Stimulated activated naive CD8-positive, alpha-beta T cell treated with anti-CD3 and anti-CD28 coated beads, Interleukin-15, Interleukin-2, amounts not matched to agents 100 ng/mL and 50 ng/mL, for 24 hours (primary cell): Measurements from ENCODE around the gene LAMA2.
"Not testable (repeated sequence)": the region's sequence is repeated elsewhere in the genome, so short reads cannot be mapped to it uniquely, and the experiment has no call there.

Experiments used
- H3K27ac Mint-ChIP-seq: one replicate; pipeline ENCODE4 v1.8.0; 2021; ENCODE audit warnings: mild to moderate bottlenecking, mixed read lengths
- H3K27me3 Mint-ChIP-seq: one replicate; pipeline ENCODE4 v1.8.0; 2021; ENCODE audit warnings: mixed read lengths
- H3K36me3 Mint-ChIP-seq: one replicate; pipeline ENCODE4 v1.8.0; 2021; ENCODE audit warnings: low read depth, mixed read lengths
- H3K4me1 Mint-ChIP-seq: one replicate; pipeline ENCODE4 v1.8.0; 2021; ENCODE audit warnings: low read depth, mixed read lengths
- H3K4me3 Mint-ChIP-seq: one replicate; pipeline ENCODE4 v1.8.0; 2021; ENCODE audit warnings: mild to moderate bottlenecking, mixed read lengths
- H3K9me3 Mint-ChIP-seq: one replicate; pipeline ENCODE4 v1.8.0; 2021; ENCODE audit warnings: mixed read lengths

Gene LAMA2

DNA sequence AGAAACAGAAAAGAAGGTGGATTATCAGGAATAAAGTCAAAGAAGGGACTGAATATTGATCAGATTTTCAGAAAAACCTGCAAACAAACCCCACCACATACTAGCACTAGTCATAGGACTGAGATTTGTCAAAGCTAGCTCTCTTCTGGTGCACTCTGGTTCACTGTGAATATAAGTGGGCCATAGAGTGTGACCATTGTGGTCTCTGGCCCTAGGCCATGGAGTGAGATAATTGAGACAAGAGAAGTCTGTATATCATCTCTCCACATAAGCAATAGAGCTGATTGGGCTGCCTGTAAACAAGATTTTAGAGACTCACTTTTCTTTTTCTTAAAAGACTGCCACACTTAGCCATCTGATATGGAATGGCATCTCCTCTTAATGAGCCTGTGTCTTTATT is 247.2 kb downstream of the LAMA2 start:
- Mint-ChIP-seq H3K27me3 (peaks cover 4% of the 10 kb centered on the region), H3K36me3 (no peaks in the 10 kb centered on the region), H3K9me3 (no peaks in the 10 kb centered on the region), H3K4me1 (no peaks in the 10 kb centered on the region), H3K27ac (no peak overlapping the region), H3K4me3 (no peak overlapping the region)

DNA sequence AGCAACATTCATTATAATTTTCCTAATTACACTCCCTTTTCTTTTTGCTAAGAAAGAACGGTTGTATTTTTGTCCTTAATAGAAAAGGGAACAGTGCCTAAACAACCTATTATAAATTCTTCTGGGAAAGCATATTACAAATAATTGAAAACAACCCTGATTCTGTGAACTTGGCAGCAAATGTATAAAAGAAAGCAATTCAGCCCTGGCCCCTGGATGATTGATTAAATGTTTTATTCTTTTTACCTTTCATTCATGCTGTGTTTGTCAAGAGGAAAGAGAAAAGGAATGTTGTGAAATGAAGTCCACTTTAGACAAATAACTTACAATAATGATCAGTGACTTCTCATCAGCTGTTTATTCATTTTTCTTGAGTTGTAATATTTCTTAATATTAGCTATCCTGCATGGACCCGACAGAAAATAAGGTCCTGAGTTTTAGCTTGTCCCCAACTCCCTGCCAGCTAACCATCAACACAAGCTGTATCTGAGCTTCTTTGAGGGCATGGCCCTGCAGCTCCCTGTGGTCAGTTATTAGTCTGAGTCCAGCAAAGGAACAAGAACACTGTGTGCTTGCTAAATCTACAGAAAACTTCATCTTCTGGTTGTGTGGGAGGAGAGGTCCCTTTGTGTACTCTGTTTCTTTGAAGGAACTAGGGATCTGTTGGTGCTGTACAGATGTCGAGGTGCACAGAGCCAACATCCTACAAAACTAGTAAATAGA is 248.2 kb downstream of the LAMA2 start:
- H3K9me3 Mint-ChIP-seq, result no peaks in the 10 kb centered on the region
- H3K4me1 Mint-ChIP-seq, result no peaks in the 10 kb centered on the region

DNA sequence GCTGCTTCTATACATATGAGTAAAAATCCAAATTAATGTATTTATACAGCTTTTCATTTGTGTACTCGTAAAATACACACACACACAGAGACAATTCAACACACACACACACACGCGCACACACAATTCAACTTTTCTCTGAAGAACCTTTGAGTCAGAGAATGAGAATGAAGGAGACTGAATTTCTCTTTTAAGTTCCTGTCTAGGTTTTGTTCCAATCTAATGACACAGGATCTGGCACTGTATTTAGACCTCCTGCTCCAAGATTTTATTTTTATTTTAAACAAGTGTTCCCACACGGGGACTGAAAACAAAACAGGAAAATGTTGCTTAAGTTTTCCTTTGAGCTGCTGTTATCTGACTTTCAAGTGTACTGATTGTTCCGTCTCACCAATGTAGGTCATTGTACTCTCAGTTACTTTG is 250.8 kb downstream of the LAMA2 start:
- Mint-ChIP-seq H3K36me3 (no peaks in the 10 kb centered on the region), H3K4me3 (no peak overlapping the region), H3K27ac (no peak overlapping the region), H3K9me3 (no peaks in the 10 kb centered on the region), H3K4me1 (no peaks in the 10 kb centered on the region), H3K27me3 (peaks cover 10% of the 10 kb centered on the region)

More for the DNA sequence above, 248.2 kb downstream of the LAMA2 start:
- no peak overlapping the region for H3K4me3 Mint-ChIP-seq
- H3K36me3 Mint-ChIP-seq, result no peaks in the 10 kb centered on the region
- H3K27ac Mint-ChIP-seq, result no peak overlapping the region
- peaks cover 4% of the 10 kb centered on the region for H3K27me3 Mint-ChIP-seq

DNA sequence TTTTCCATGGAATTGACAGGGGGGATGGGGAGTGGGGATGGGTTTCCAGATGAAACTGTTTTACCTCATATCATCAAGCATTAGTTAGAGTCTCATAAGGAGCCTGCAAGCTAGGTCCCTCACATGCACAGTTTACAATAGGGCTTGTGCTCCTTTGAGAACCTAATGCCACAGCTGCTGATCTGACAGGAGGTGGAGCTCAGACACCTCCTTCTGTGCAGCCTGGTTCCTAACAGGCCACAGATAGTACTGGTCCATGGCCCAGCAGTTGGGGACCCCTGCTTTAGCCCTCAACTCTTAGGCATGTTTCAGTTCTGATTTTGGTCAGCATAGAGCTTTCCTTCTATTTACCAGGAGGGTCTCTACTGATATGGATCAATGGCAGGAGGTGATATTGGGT is 251.6 kb downstream of the LAMA2 start:
- Mint-ChIP-seq H3K9me3 (no peaks in the 10 kb centered on the region), H3K27ac (no peak overlapping the region), H3K36me3 (no peaks in the 10 kb centered on the region), H3K4me1 (no peaks in the 10 kb centered on the region), H3K4me3 (no peak overlapping the region), H3K27me3 (peaks cover 12% of the 10 kb centered on the region)

DNA sequence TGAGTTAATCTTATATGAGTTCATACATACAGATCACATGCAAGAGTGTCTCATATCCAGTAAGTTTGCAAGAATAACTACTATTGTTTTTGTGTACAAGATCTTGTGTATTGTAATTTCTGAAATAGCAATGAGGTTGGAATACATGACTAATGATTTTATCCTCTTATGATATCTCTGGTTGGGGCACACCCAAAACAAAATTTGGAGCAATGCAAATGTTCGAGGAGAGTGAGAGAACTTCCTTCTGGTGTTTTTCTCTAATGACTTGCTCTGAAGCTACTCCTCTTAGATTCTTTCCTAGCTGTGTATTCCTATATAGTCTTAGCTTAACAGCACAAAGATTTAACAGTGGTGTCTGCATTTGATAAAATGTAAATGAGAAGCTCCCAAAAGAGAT is 252.5 kb downstream of the LAMA2 start:
- no peaks in the 10 kb centered on the region for H3K36me3 Mint-ChIP-seq
- H3K27ac Mint-ChIP-seq, result no peak overlapping the region
- no peaks in the 10 kb centered on the region for H3K9me3 Mint-ChIP-seq
- H3K4me1 Mint-ChIP-seq, result no peaks in the 10 kb centered on the region
- no peak overlapping the region for H3K4me3 Mint-ChIP-seq
- H3K27me3 Mint-ChIP-seq, result peaks cover 15% of the 10 kb centered on the region

- no peak overlapping the region for H3K27ac Mint-ChIP-seq
- no peaks in the 10 kb centered on the region for H3K4me1 Mint-ChIP-seq
- no peaks in the 10 kb centered on the region for H3K36me3 Mint-ChIP-seq
- H3K27me3 Mint-ChIP-seq, result peaks cover 13% of the 10 kb centered on the region
- H3K4me3 Mint-ChIP-seq, result no peak overlapping the region
- no peaks in the 10 kb centered on the region for H3K9me3 Mint-ChIP-seq
Observed at GRCh38 chr6:129136751-129137150, 253.8 kb downstream of the LAMA2 start.

DNA sequence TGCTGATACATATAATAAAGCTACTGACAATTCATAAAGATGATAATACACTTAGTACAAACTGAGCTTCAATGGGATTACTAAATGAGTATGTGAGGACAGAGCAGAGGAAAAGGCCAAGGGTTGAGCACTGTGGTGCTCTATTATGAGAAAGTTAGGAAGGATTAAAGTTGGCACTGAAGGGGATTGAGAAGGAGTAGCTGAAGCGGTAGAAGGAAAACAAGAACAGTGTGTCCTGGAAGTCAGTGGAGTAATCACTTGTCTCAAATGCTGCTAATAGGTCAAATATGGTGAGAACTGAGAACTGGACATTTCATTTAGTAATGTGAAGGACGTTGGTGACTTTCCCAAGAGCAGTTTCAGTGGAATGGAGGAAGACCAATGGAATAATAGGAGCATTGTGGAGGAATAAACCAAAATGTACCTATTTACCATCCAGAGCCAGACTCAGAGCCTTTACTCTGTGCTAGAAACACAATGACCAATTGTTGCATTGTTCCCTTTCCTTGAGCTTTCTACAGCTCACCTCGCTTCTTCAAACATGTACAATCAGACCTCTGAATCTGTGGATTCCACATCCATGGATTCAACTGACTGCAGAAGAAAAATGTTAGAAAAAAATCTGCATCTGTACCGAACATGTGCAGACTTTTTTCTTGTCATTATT is 255.9 kb downstream of the LAMA2 start:
- Mint-ChIP-seq H3K4me1 (no peaks in the 10 kb centered on the region), H3K4me3 (no peak overlapping the region), H3K9me3 (no peaks in the 10 kb centered on the region), H3K36me3 (no peaks in the 10 kb centered on the region), H3K27me3 (peaks cover 16% of the 10 kb centered on the region), H3K27ac (no peak overlapping the region)

- H3K9me3 Mint-ChIP-seq, result no peaks in the 10 kb centered on the region
- peaks cover 22% of the 10 kb centered on the region for H3K27me3 Mint-ChIP-seq
- no peak overlapping the region for H3K4me3 Mint-ChIP-seq
- H3K27ac Mint-ChIP-seq, result no peak overlapping the region
- H3K36me3 Mint-ChIP-seq, result no peaks in the 10 kb centered on the region
- no peaks in the 10 kb centered on the region for H3K4me1 Mint-ChIP-seq
Observed at GRCh38 chr6:129140526-129140925, 257.6 kb downstream of the LAMA2 start.

GRCh38 chr6:129141499-129141898 is 258.6 kb downstream of the LAMA2 start:
- H3K4me1 Mint-ChIP-seq, result no peaks in the 10 kb centered on the region
- no peaks in the 10 kb centered on the region for H3K36me3 Mint-ChIP-seq
- H3K4me3 Mint-ChIP-seq, result no peak overlapping the region
- no peaks in the 10 kb centered on the region for H3K9me3 Mint-ChIP-seq
- H3K27me3 Mint-ChIP-seq, result peaks cover 22% of the 10 kb centered on the region
- no peak overlapping the region for H3K27ac Mint-ChIP-seq

- no peaks in the 10 kb centered on the region for H3K4me1 Mint-ChIP-seq
- peaks cover 20% of the 10 kb centered on the region for H3K27me3 Mint-ChIP-seq
- H3K4me3 Mint-ChIP-seq, result no peak overlapping the region
- no peaks in the 10 kb centered on the region for H3K36me3 Mint-ChIP-seq
- H3K27ac Mint-ChIP-seq, result no peak overlapping the region
- H3K9me3 Mint-ChIP-seq, result no peaks in the 10 kb centered on the region
Observed at GRCh38 chr6:129146902-129147301, 264.0 kb downstream of the LAMA2 start.

DNA sequence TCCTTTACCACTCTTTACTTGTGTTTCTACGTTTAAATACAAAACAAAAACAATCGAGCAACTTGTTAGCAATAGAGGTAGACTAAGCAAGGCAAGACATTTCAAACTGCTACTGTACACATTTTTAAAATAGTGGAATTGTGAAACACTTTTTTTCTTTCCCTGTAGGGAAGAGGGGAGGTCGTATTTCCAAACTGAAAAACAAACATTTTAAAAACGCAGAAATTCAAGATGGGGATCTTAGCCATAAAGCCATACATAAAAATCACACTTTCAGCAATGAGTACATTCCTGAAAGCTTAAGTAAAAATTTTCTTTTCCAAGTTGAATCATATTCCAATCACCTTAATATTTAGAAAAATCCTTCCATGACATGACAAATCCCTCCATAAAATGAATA is 267.6 kb downstream of the LAMA2 start:
- Mint-ChIP-seq H3K9me3 (no peaks in the 10 kb centered on the region), H3K36me3 (no peaks in the 10 kb centered on the region), H3K27me3 (peaks cover 9% of the 10 kb centered on the region), H3K4me1 (no peaks in the 10 kb centered on the region), H3K27ac (no peak overlapping the region), H3K4me3 (no peak overlapping the region)

GRCh38 chr6:129153257-129153656 is 270.3 kb downstream of the LAMA2 start:
- Mint-ChIP-seq H3K9me3 (no peaks in the 10 kb centered on the region), H3K27ac (no peak overlapping the region), H3K4me3 (no peak overlapping the region), H3K4me1 (no peaks in the 10 kb centered on the region), H3K27me3 (peaks cover 6% of the 10 kb centered on the region), H3K36me3 (no peaks in the 10 kb centered on the region)

GRCh38 chr6:129159242-129159641 is 276.3 kb downstream of the LAMA2 start:
- not testable (repeated sequence) for H3K36me3 Mint-ChIP-seq, H3K4me1 Mint-ChIP-seq, H3K4me3 Mint-ChIP-seq, H3K27ac Mint-ChIP-seq, H3K27me3 Mint-ChIP-seq, H3K9me3 Mint-ChIP-seq

GRCh38 chr6:129162605-129163004 is 279.7 kb downstream of the LAMA2 start:
- H3K27me3 Mint-ChIP-seq, result no peaks in the 10 kb centered on the region
- H3K36me3 Mint-ChIP-seq, result no peaks in the 10 kb centered on the region
- H3K4me1 Mint-ChIP-seq, result no peaks in the 10 kb centered on the region
- H3K4me3 Mint-ChIP-seq, result no peak overlapping the region
- H3K9me3 Mint-ChIP-seq, result peaks cover 5% of the 10 kb centered on the region
- no peak overlapping the region for H3K27ac Mint-ChIP-seq

DNA sequence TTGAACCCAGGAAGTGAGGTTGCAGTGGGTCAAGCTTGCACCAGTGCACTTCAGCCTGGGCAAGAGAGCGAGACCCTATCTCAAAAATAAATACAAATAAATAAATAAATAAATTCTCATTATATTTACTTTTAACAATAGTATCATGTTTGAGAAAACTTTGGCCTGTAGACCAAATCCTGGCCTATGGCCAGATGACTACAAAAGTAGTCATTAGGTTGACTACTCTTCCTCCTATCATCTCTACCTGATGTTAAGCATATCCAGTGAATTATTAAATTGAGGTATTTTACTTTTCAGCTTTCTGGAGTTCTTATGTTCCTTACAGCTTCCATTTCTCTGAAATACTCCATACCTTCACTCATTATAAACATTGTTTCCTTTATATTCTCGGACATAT is 280.6 kb downstream of the LAMA2 start:
- Mint-ChIP-seq H3K4me1 (no peaks in the 10 kb centered on the region), H3K4me3 (no peak overlapping the region), H3K36me3 (no peaks in the 10 kb centered on the region), H3K9me3 (peaks cover 5% of the 10 kb centered on the region), H3K27me3 (no peaks in the 10 kb centered on the region), H3K27ac (no peak overlapping the region)

DNA sequence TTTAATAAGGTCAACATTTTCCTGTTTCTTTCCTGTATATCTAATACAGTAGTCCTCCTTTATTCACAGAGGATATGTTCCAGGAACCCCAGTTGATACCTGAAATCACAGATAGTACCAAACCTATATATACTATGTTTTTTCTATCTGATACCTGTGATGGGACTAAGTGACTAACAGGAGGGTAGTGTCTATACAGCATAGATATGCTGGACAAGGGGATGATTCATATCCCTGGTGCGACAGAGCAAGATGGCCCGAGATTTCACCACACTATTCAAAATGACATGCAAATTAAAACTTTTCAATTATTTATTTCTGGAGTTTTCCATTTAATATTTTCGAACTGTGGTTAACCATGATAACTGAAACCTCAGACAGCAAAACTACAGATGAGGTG is 281.1 kb downstream of the LAMA2 start:
- H3K4me3 Mint-ChIP-seq, result no peak overlapping the region
- H3K4me1 Mint-ChIP-seq, result no peaks in the 10 kb centered on the region
- H3K27ac Mint-ChIP-seq, result no peak overlapping the region
- H3K9me3 Mint-ChIP-seq, result peaks cover 5% of the 10 kb centered on the region
- no peaks in the 10 kb centered on the region for H3K27me3 Mint-ChIP-seq
- H3K36me3 Mint-ChIP-seq, result no peaks in the 10 kb centered on the region
